ENCODE results near the gene ZNF423.
"Not testable (repeated sequence)": the region's sequence is repeated elsewhere in the genome, so short reads cannot be mapped to it uniquely, and the experiment has no call there.

ZNF423 gene

GRCh38 chr16:49566432-49566831 lies 289.5 kb downstream of the ZNF423 start:
- TF ChIP-seq YY1 (IDR thresholded peaks at IDR 0.05; ENCODE audit: insufficient read depth, insufficient read length), result no peak
- TF ChIP-seq ZNF274 (IDR thresholded peaks at IDR 0.05; ENCODE audit: low read depth, low read length), result no peak
- Histone ChIP-seq H3K4me1 (ENCODE audit: insufficient read depth, insufficient read length) (peaks cover 4% of the 10 kb centered on the region), H3K9ac (ENCODE audit: insufficient read length, low read depth) (no peak overlapping the region), H3K4me3 (ENCODE audit: insufficient read length, low read depth) (no peak overlapping the region), H3K27me3 (ENCODE audit: insufficient read depth, insufficient read length) (no peaks in the 10 kb centered on the region), H3K36me3 (ENCODE audit: insufficient read depth, insufficient read length, low read length) (no peaks in the 10 kb centered on the region), H3K9me3 (ENCODE audit: insufficient read depth, low read length) (no peaks in the 10 kb centered on the region)
- no peak for DNase-seq (ENCODE audit: low read depth, low spot score)

GRCh38 chr16:49564496-49565229 lies 291.2 kb downstream of the ZNF423 start:
- no peak for TF ChIP-seq ZNF274 (IDR thresholded peaks at IDR 0.05; ENCODE audit: low read depth, low read length)
- H3K4me3 ChIP-seq (ENCODE audit: insufficient read length, low read depth), result no peak overlapping the region
- no peak for DNase-seq (ENCODE audit: low read depth, low spot score)
- H3K36me3 ChIP-seq (ENCODE audit: insufficient read depth, insufficient read length, low read length), result peaks cover 3% of the 10 kb centered on the region
- no peak overlapping the region for H3K9ac ChIP-seq (ENCODE audit: insufficient read length, low read depth)
- H3K4me1 ChIP-seq (ENCODE audit: insufficient read depth, insufficient read length), result peaks cover 4% of the 10 kb centered on the region
- H3K27me3 ChIP-seq (ENCODE audit: insufficient read depth, insufficient read length), result no peaks in the 10 kb centered on the region
- H3K9me3 ChIP-seq (ENCODE audit: insufficient read depth, low read length), result no peaks in the 10 kb centered on the region

- peaks cover 4% of the 10 kb centered on the region for H3K4me1 ChIP-seq (ENCODE audit: insufficient read depth, insufficient read length)
- no peak overlapping the region for H3K4me3 ChIP-seq (ENCODE audit: insufficient read length, low read depth)
- no peak for DNase-seq (ENCODE audit: low read depth, low spot score)
- no peak for TF ChIP-seq YY1 (IDR thresholded peaks at IDR 0.05; ENCODE audit: insufficient read depth, insufficient read length)
- no peak for TF ChIP-seq ZNF274 (IDR thresholded peaks at IDR 0.05; ENCODE audit: low read depth, low read length)
- no peak for TF ChIP-seq SUZ12 (IDR thresholded peaks at IDR 0.05; ENCODE audit: extremely low read depth, insufficient read depth, insufficient read length)
- no peaks in the 10 kb centered on the region for H3K9me3 ChIP-seq (ENCODE audit: insufficient read depth, low read length)
- H3K36me3 ChIP-seq (ENCODE audit: insufficient read depth, insufficient read length, low read length), result peaks cover 3% of the 10 kb centered on the region
- H3K9ac ChIP-seq (ENCODE audit: insufficient read length, low read depth), result no peak overlapping the region
- H3K27me3 ChIP-seq (ENCODE audit: insufficient read depth, insufficient read length), result no peaks in the 10 kb centered on the region
Observed at GRCh38 chr16:49563666-49564065, 292.2 kb downstream of the ZNF423 start.

- not testable (repeated sequence) for H3K9ac ChIP-seq (ENCODE audit: insufficient read length, low read depth); H3K9me3 ChIP-seq (ENCODE audit: insufficient read depth, low read length); H3K36me3 ChIP-seq (ENCODE audit: insufficient read depth, insufficient read length, low read length); DNase-seq (ENCODE audit: low read depth, low spot score); H3K4me3 ChIP-seq (ENCODE audit: insufficient read length, low read depth); H3K27me3 ChIP-seq (ENCODE audit: insufficient read depth, insufficient read length)
- H3K4me1 ChIP-seq (ENCODE audit: insufficient read depth, insufficient read length), result peaks cover 12% of the 10 kb centered on the region
Observed at GRCh38 chr16:49562894-49563293, 293.0 kb downstream of the ZNF423 start.

GRCh38 chr16:49562228-49562627 lies 293.7 kb downstream of the ZNF423 start:
- TF ChIP-seq ZNF274 (IDR thresholded peaks at IDR 0.05; ENCODE audit: low read depth, low read length), result no peak
- no peak for TF ChIP-seq SUZ12 (IDR thresholded peaks at IDR 0.05; ENCODE audit: extremely low read depth, insufficient read depth, insufficient read length)
- TF ChIP-seq YY1 (IDR thresholded peaks at IDR 0.05; ENCODE audit: insufficient read depth, insufficient read length), result no peak
- Histone ChIP-seq H3K9me3 (ENCODE audit: insufficient read depth, low read length) (no peaks in the 10 kb centered on the region), H3K4me1 (ENCODE audit: insufficient read depth, insufficient read length) (peaks cover 17% of the 10 kb centered on the region), H3K27me3 (ENCODE audit: insufficient read depth, insufficient read length) (no peaks in the 10 kb centered on the region), H3K9ac (ENCODE audit: insufficient read length, low read depth) (no peak overlapping the region), H3K36me3 (ENCODE audit: insufficient read depth, insufficient read length, low read length) (peaks cover 3% of the 10 kb centered on the region), H3K4me3 (ENCODE audit: insufficient read length, low read depth) (no peak overlapping the region)
- no peak for DNase-seq (ENCODE audit: low read depth, low spot score)

- Histone ChIP-seq H3K36me3 (ENCODE audit: insufficient read depth, insufficient read length, low read length) (peaks cover 3% of the 10 kb centered on the region), H3K9ac (ENCODE audit: insufficient read length, low read depth) (no peak overlapping the region), H3K4me1 (ENCODE audit: insufficient read depth, insufficient read length) (peaks cover 17% of the 10 kb centered on the region), H3K27me3 (ENCODE audit: insufficient read depth, insufficient read length) (no peaks in the 10 kb centered on the region), H3K9me3 (ENCODE audit: insufficient read depth, low read length) (no peaks in the 10 kb centered on the region), H3K4me3 (ENCODE audit: insufficient read length, low read depth) (no peak overlapping the region)
- TF ChIP-seq SUZ12 (IDR thresholded peaks at IDR 0.05; ENCODE audit: extremely low read depth, insufficient read depth, insufficient read length) (no peak), YY1 (IDR thresholded peaks at IDR 0.05; ENCODE audit: insufficient read depth, insufficient read length) (no peak), ZNF274 (IDR thresholded peaks at IDR 0.05; ENCODE audit: low read depth, low read length) (no peak)
- DNase-seq (ENCODE audit: low read depth, low spot score), result no peak
Observed at GRCh38 chr16:49560004-49560830, 295.7 kb downstream of the ZNF423 start.

- Histone ChIP-seq H3K36me3 (ENCODE audit: insufficient read depth, insufficient read length, low read length) (peaks cover 3% of the 10 kb centered on the region), H3K4me1 (ENCODE audit: insufficient read depth, insufficient read length) (peaks cover 13% of the 10 kb centered on the region), H3K4me3 (ENCODE audit: insufficient read length, low read depth) (no peak overlapping the region), H3K27me3 (ENCODE audit: insufficient read depth, insufficient read length) (no peaks in the 10 kb centered on the region), H3K9me3 (ENCODE audit: insufficient read depth, low read length) (no peaks in the 10 kb centered on the region), H3K9ac (ENCODE audit: insufficient read length, low read depth) (no peak overlapping the region)
- no peak for DNase-seq (ENCODE audit: low read depth, low spot score)
- TF ChIP-seq YY1 (IDR thresholded peaks at IDR 0.05; ENCODE audit: insufficient read depth, insufficient read length), result no peak
- no peak for TF ChIP-seq SUZ12 (IDR thresholded peaks at IDR 0.05; ENCODE audit: extremely low read depth, insufficient read depth, insufficient read length)
- TF ChIP-seq ZNF274 (IDR thresholded peaks at IDR 0.05; ENCODE audit: low read depth, low read length), result no peak
Observed at GRCh38 chr16:49559242-49559641, 296.7 kb downstream of the ZNF423 start.
